GM15510 (cell line): ENCODE measurements around the gene SLC25A26.

ENCODE experiments used
- POLR2A ChIP-seq: IDR thresholded peaks from 3 replicates; pipeline ENCODE4 v1.6.1; 2011; ENCODE audit warnings: borderline replicate concordance; ENCODE audit not compliant: insufficient read length; ENCODE audit errors: extremely low read depth

The SLC25A26 gene

GRCh38 chr3:66220602-66221377 is at the start of gene SLC25A26:
Gene SLC25A26, plus strand, starts transcription at chr3:66221001. Its CDS starts 94 bp downstream, at chr3:66221095.
- peak; percentile 71 for TF ChIP-seq POLR2A

GRCh38 chr3:66172394-66172793 is 48.4 kb upstream of the SLC25A26 start:
- TF ChIP-seq POLR2A: no peak

GRCh38 chr3:66177026-66177425 is 43.8 kb upstream of the SLC25A26 start:
- TF ChIP-seq POLR2A: no peak

- no peak for TF ChIP-seq POLR2A
Measured at GRCh38 chr3:66178206-66178605, 42.6 kb upstream of the SLC25A26 start.

- TF ChIP-seq POLR2A: no peak
Measured at GRCh38 chr3:66179793-66180192, 41.0 kb upstream of the SLC25A26 start.

- TF ChIP-seq POLR2A: no peak
Measured at GRCh38 chr3:66181764-66182163, 39.0 kb upstream of the SLC25A26 start.

- TF ChIP-seq POLR2A: no peak
Measured at GRCh38 chr3:66182246-66182645, 38.6 kb upstream of the SLC25A26 start.

GRCh38 chr3:66186545-66186944 is 34.3 kb upstream of the SLC25A26 start:
- no peak for TF ChIP-seq POLR2A

GRCh38 chr3:66195347-66195783 is 25.4 kb upstream of the SLC25A26 start:
- TF ChIP-seq POLR2A: no peak

- TF ChIP-seq POLR2A: no peak
Measured at GRCh38 chr3:66196633-66197032, 24.2 kb upstream of the SLC25A26 start.

- TF ChIP-seq POLR2A: no peak
Measured at GRCh38 chr3:66198437-66199088, 22.2 kb upstream of the SLC25A26 start.

- TF ChIP-seq POLR2A: no peak
Measured at GRCh38 chr3:66199089-66199473, 21.7 kb upstream of the SLC25A26 start.

- TF ChIP-seq POLR2A: no peak
Measured at GRCh38 chr3:66200147-66200546, 20.7 kb upstream of the SLC25A26 start.

- TF ChIP-seq POLR2A: no peak
Measured at GRCh38 chr3:66200786-66201185, 20.0 kb upstream of the SLC25A26 start.

- no peak for TF ChIP-seq POLR2A
Measured at GRCh38 chr3:66203275-66203674, 17.5 kb upstream of the SLC25A26 start.

- no peak for TF ChIP-seq POLR2A
Measured at GRCh38 chr3:66206806-66207205, 14.0 kb upstream of the SLC25A26 start.
